Cardiac fibroblast (primary cell): ENCODE results near the gene JAGN1.
"Not testable (repeated sequence)": the region's sequence is repeated elsewhere in the genome, so short reads cannot be mapped to it uniquely, and the experiment has no call there.

Source experiments
- DNase-seq, 2 donors: peaks; one replicate each; pipeline versions ENCODE4 v3.0.0 to v3.0.0-alpha.2; 2010; ENCODE audit warnings: low read depth in 2 of 2
- H3K4me3 ChIP-seq, 2 donors: replicated peaks in 1 of 2; 1 replicate in 1 of 2; 2 replicates in 1 of 2; pipeline ENCODE4 v1.5.1; 2011; ENCODE audit warnings: low read depth in 2 of 2, low read length in 2 of 2, mild to moderate bottlenecking in 2 of 2, moderate library complexity in 1 of 2
- TF ChIP-seq, protein P1 (sequence below): IDR thresholded peaks from one replicate; pipeline ENCODE4 v1.5.1; 2011; ENCODE audit warnings: low read depth, mild to moderate bottlenecking, low read length, inconsistent platforms

Gene JAGN1

DNA sequence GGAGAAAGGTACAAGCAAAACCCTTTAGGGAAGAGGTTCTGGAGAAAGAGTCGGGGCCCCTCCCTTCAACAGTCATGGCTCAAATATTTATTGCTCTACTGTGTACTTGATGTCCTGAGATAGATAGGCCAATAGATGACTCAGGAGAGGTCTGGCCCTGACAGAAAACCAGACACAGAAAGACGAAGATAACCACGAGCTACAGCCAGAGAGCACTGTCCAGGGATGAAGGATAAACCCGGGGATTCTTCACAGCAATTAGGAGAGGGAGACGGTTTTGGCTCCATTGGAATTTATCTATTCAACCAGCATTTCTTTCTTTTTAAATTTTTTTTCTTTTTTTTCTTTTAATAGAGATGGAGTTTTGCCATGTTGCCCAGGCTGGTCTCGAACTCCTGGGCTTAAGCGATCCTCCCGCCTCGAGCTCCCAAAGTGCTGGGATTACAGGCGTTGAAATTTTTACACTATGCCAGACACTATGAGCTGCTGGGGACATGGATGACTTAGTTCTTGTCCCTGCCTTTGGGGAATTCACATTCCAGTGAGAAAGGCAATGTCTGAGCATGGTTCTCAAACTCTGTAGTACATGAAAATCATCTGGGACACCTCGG, 5.8 kb upstream of the JAGN1 start:
- no peak overlapping the region for H3K4me3 ChIP-seq
- peak; percentile 74 to 96 for DNase-seq
- TF ChIP-seq, protein P1, sequence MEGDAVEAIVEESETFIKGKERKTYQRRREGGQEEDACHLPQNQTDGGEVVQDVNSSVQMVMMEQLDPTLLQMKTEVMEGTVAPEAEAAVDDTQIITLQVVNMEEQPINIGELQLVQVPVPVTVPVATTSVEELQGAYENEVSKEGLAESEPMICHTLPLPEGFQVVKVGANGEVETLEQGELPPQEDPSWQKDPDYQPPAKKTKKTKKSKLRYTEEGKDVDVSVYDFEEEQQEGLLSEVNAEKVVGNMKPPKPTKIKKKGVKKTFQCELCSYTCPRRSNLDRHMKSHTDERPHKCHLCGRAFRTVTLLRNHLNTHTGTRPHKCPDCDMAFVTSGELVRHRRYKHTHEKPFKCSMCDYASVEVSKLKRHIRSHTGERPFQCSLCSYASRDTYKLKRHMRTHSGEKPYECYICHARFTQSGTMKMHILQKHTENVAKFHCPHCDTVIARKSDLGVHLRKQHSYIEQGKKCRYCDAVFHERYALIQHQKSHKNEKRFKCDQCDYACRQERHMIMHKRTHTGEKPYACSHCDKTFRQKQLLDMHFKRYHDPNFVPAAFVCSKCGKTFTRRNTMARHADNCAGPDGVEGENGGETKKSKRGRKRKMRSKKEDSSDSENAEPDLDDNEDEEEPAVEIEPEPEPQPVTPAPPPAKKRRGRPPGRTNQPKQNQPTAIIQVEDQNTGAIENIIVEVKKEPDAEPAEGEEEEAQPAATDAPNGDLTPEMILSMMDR, result no peak

DNA sequence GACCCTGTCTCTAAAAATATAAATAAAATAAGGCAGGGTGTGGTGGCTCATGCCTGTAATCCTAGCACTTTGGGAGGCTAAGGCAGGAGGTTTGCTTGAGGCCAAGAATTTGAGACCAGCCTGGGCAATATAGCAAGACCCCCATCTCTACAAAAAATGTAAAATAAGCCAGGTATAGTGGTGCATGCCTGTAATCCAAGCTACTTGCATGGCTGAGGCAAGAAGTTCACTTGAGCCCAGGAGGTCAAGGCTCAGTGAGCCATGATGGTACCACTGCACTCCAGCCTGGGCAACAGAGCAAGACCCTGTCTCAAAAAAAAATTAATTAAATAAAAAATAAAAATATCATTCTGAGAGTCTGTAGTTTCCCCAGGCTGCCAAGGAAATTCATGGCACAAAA, 4.1 kb upstream of the JAGN1 start:
- TF ChIP-seq, protein P1, result no peak
- no peak overlapping the region for H3K4me3 ChIP-seq
- no peak for DNase-seq

DNA sequence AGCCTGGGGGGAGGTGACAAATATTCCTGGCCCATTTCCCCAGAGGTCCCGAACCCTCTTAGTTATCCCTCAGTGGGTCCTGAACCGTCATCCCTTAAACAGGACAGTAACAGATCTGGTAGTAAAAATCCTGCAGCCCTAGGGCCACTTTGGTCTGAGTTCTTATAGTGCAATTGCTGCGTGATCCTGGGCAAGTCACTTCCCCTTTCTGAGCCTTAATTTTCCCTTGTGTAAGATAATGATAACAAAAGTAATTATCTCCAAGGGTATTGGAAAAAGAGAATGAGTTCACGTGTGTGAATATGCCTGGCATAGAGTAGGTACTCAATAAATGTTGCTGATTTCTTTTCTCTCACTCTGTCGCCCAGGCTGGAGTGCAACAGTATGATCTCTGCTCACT, 2.9 kb upstream of the JAGN1 start:
- TF ChIP-seq, protein P1, result no peak
- DNase-seq, result no peak
- no peak overlapping the region for H3K4me3 ChIP-seq

DNA sequence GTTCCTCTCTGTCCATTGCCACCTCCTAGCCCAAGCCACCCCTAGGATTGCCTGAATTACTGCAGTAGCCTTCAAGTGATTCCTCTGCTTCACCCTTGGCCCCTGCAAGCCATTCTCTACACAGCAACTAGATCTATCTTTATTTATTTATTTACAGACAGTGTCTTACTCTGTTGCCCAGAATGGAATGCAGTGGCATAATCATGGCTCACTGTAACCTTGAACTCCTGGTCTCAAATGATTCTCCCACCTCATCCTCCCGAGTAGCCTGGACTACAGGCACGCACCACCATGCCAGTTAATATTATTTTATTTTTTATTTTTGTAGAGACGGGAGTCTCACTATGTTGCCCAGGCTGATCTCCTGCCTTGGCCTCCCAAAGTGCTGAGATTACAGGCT, 1.9 kb upstream of the JAGN1 start:
- TF ChIP-seq, protein P1, result no peak
- no peak for DNase-seq
- no peak overlapping the region for H3K4me3 ChIP-seq

DNA sequence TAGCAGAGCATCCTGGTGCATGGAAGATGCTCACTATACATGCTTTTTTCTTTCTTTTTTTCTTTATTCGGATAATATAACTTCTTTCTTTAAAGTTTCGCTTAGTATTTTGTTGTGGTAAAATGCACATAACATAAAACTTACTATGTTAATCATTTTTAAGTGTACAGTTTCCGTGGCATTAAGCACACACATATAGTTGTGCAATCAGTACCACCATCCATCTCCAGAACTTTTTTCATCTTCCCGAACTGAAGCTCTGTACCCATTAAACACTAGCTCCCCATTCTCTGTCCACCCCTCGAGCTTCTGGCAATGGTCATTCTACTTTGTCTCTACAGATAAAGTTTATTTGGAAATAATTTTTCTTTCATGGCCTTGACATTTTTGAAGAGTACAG, 1.0 kb upstream of the JAGN1 start:
- H3K4me3 ChIP-seq, result no peak overlapping the region
- DNase-seq, result no peak
- TF ChIP-seq, protein P1, result no peak

DNA sequence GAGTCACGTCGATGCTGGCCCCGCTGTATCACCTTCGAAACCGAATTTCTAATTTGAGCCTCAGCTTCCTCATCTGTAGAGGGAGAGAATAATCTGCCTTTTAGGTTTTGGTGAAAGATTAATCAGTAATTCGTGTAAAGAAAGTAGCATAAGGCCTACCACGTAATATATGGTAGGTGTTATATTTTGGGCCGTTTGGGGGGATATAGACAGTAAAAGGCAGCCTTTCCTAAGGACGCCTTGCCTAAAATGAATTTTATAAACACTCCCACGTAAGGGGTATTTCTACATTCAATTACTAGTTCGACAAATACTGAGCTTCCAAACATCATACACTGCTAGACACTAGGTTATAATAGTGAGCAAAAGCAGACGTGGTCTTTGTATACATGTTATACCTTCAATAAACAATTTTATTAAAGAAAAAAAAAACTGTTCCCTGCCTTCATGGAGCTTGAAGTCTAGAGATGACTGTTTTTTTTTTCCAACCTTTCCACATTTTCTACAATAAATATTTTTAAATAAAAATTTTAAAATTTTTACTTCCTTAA, 737 bp downstream of the JAGN1 start:
- TF ChIP-seq, protein P1, result no peak
- H3K4me3 ChIP-seq, result peak overlapping the region; percentile 95
- no peak for DNase-seq

DNA sequence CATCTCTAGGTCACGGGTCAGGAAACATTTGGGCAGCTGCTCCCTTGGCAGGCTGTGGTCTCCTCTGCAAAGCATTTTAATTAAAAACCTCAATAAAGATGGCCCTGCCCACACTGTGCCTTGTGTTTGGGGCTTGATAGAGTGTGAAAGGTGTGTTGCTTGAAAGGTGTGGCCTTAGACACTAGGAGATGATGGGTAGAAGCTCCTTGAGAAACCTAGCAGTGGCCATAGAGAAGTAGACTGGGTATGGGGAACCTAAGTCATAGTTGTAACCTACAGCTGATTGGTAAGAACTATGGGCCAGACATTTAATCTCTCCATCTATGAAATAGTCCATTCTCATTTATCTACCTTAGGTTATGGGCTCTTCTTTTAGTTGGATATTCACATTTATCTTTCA, 3.3 kb downstream of the JAGN1 start:
- H3K4me3 ChIP-seq, result no peak overlapping the region
- DNase-seq, result no peak
- TF ChIP-seq, protein P1, result no peak

DNA sequence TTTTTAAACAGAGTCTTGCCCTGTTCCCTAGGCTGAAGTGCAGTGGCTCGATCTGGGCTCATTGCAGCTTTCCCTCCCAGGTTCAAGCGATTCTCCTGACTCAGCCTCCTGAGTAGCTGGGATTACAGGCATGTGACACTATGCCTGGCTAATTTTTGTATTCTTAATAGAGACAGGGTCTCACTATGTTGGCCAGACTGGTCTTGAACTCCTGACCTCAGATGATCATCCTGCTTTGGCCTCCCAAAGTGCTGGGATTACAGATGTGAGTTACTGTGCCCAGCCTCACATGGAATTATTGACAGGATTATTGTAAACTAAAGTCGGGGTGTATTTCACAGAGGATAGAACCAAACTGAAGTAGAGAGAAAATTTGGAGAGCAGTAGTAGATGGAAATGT, 5.3 kb downstream of the JAGN1 start:
- not testable (repeated sequence) for DNase-seq, H3K4me3 ChIP-seq

DNA sequence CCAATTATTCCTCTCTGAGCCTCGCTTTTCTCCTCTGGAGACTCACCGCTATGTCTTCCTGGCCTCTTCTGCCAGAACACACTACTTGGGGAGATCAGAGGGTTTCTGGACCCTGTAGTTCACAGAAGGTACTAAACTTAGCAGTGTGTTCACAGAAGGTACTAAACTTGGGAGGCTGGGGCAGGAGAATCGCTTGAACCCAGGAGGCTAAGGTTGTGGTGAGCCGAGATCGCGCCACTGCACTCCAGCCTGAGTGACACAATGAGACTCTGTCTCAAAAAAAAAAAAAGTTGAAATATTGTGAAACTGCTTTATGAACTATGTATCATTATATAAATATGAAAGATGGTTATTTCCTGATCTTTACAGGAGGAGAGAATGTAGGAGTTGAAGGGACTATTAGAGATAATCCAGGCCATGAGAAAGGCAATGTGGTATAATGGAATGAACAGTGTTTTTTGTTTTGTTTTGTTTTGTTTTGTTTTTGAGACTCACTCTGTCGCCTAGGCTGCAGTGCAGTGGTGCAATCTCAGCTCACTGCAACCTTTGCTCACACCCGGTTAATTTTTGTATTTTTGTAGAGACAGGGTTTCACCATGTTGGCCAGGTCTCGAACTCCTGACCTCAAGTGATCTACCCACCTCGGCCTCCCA, 6.5 kb downstream of the JAGN1 start:
- H3K4me3 ChIP-seq, result not testable (repeated sequence)
- peak; percentile 52 to 81 for DNase-seq
